Mononuclear cell (primary cell): Measurements from ENCODE around the gene ZNF605. TPM values are rescaled to one million over a fixed set of nuclear protein-coding genes. Genes with fewer than 3 reads are reported as not detected.
"Not testable (repeated sequence)": the region's sequence is repeated elsewhere in the genome, so short reads cannot be mapped to it uniquely, and the experiment has no call there.

Experiments
- H3K27me3 ChIP-seq: 2 replicates; pipeline ENCODE4 v1.6.0; 2011; ENCODE audit warnings: low read length, control low read depth; ENCODE audit not compliant: insufficient read depth
- H3K4me1 ChIP-seq: 2 replicates; pipeline ENCODE4 v1.5.1; 2011; ENCODE audit warnings: mild to moderate bottlenecking, low read length, control low read depth; ENCODE audit not compliant: insufficient read depth
- H3K4me3 ChIP-seq: 2 replicates; pipeline ENCODE4 v1.5.1; 2011; ENCODE audit warnings: mild to moderate bottlenecking, low read length, moderate library complexity
- H3K9me3 ChIP-seq: 2 replicates; pipeline ENCODE4 v1.5.1; 2011; ENCODE audit warnings: low read depth, mild to moderate bottlenecking, control low read depth, low read length
- total RNA-seq: library from RNA; depleted of rRNA; stranded (reverse); fragments of >200 nt; gene quantifications from one replicate; pipeline ENCODE4 v1.2.3, GENCODE V29; 2012

ZNF605 gene
- total RNA-seq, 1 donor, result 2.5 TPM

DNA sequence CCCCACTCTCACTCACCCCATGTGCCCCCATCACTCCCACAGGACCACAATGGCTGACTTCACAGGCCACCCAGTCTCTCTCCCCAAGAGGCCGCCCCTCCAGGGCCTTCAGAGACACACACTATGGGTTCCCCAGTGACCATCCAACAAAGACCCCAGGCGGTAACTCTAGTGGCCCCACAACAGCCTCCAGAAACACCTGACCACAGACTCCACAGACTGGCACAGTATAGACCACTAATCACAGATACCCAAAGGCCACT is 3.0 kb downstream of the ZNF605 start:
- Histone ChIP-seq H3K27me3 (no peaks in the 10 kb centered on the region), H3K9me3 (peaks cover 19% of the 10 kb centered on the region), H3K4me3 (no peak overlapping the region), H3K4me1 (peaks cover 17% of the 10 kb centered on the region)

- no peaks in the 10 kb centered on the region for H3K27me3 ChIP-seq
- H3K9me3 ChIP-seq, result peaks cover 19% of the 10 kb centered on the region
- peaks cover 17% of the 10 kb centered on the region for H3K4me1 ChIP-seq
- H3K4me3 ChIP-seq, result no peak overlapping the region
These were observed 3.5 kb downstream of the ZNF605 start for GRCh38 chr12:132952371-132953162.

GRCh38 chr12:132951649-132952048 is 4.5 kb downstream of the ZNF605 start:
- peaks cover 11% of the 10 kb centered on the region for H3K4me1 ChIP-seq
- H3K9me3 ChIP-seq, result peaks cover 19% of the 10 kb centered on the region
- no peaks in the 10 kb centered on the region for H3K27me3 ChIP-seq
- H3K4me3 ChIP-seq, result no peak overlapping the region

DNA sequence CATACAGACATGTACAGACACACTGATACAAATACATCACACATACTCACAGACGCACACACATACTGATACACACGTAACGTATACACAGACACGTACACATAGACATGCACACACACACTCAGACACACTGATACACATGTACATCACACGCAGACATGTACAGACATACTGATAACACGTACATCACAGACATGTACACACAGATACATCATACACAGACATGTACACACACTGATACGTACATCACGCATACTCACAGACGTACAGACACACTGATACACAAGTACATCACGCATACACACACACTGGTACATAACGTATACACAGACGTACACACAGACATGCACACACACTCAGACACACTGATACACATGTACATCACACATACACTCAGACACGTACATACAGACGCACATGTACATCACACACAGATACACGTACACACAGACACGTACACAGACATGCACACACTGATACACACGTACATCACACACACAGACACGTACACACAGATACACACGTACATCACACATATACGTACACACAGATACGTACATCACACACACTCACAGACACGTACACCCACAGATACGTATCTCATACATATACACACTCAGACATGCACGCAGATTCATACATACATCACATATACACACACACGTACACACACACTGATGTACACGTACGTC is 5.1 kb downstream of the ZNF605 start:
- H3K27me3 ChIP-seq, result no peaks in the 10 kb centered on the region
- H3K4me3 ChIP-seq, result no peak overlapping the region
- H3K4me1 ChIP-seq, result peaks cover 8% of the 10 kb centered on the region
- H3K9me3 ChIP-seq, result peaks cover 20% of the 10 kb centered on the region

- Histone ChIP-seq H3K27me3 (no peaks in the 10 kb centered on the region), H3K4me3 (no peak overlapping the region), H3K4me1 (peaks cover 4% of the 10 kb centered on the region), H3K9me3 (peaks cover 28% of the 10 kb centered on the region)
These were observed 5.9 kb downstream of the ZNF605 start for GRCh38 chr12:132949936-132950837.

GRCh38 chr12:132948146-132949066 is 7.7 kb downstream of the ZNF605 start:
- Histone ChIP-seq H3K4me1 (no peaks in the 10 kb centered on the region), H3K9me3 (peaks cover 38% of the 10 kb centered on the region), H3K4me3 (no peak overlapping the region), H3K27me3 (no peaks in the 10 kb centered on the region)

GRCh38 chr12:132946246-132946820 is 9.8 kb downstream of the ZNF605 start:
- Histone ChIP-seq H3K27me3 (no peaks in the 10 kb centered on the region), H3K9me3 (peaks cover 42% of the 10 kb centered on the region), H3K4me3 (no peak overlapping the region), H3K4me1 (no peaks in the 10 kb centered on the region)

DNA sequence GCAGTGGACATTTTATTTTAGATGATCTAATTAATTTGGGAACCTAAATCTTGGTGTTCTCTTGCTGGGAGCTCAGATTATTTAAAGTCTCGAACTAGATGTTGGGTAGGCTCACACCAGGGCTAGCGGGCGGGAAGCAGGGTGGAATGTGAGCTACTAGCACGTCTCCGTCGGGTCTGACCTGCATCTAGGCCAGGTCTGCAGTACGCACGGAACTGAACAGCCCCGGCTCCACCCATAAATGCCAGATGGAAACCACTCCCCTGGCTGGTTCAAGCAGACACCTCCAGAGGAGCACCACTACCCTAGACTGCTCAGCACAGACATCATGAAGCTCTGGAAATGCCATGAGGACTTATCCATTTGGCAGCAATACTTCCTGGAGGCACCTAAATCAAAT is 10.3 kb downstream of the ZNF605 start:
- H3K9me3 ChIP-seq, result peaks cover 37% of the 10 kb centered on the region
- no peaks in the 10 kb centered on the region for H3K4me1 ChIP-seq
- no peaks in the 10 kb centered on the region for H3K27me3 ChIP-seq
- no peak overlapping the region for H3K4me3 ChIP-seq

- Histone ChIP-seq H3K27me3 (no peaks in the 10 kb centered on the region), H3K4me1 (no peaks in the 10 kb centered on the region), H3K4me3 (no peak overlapping the region), H3K9me3 (peaks cover 35% of the 10 kb centered on the region)
These were observed 13.5 kb downstream of the ZNF605 start for GRCh38 chr12:132942611-132943010.

DNA sequence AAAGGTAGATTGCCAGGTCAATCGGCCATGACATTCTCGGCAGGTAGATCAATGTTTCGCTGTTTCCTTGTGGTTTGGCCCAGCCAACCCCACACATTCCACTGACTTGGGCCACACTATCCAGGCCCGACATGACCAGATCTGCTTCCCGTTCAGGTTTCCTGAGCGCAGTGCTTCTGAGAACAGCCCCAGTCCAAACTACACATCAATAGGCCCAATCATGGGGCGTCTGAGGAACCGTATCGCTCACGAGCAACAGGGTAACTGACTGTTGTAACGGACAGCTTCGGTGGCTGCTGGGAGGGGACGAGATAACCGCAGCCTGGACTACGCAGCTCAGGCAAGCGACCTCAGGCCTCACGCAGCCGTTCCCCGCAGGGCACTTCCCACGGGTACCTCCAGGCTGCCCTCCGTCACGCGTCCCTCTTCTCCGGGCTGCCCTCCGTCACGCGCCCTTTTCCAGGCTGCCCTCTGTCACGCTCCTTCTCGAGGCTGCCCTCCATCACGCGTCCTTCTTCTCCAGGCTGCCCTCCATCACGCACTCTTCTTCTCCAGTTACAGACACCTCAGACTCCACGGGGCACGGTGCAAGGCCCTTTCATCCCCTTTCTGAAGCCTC is 14.7 kb downstream of the ZNF605 start:
- Histone ChIP-seq H3K4me1 (no peaks in the 10 kb centered on the region), H3K9me3 (peaks cover 44% of the 10 kb centered on the region), H3K27me3 (no peaks in the 10 kb centered on the region), H3K4me3 (no peak overlapping the region)

- Histone ChIP-seq H3K4me1 (no peaks in the 10 kb centered on the region), H3K27me3 (no peaks in the 10 kb centered on the region), H3K4me3 (no peak overlapping the region), H3K9me3 (peaks cover 40% of the 10 kb centered on the region)
These were observed 15.9 kb downstream of the ZNF605 start for GRCh38 chr12:132940071-132940719.

DNA sequence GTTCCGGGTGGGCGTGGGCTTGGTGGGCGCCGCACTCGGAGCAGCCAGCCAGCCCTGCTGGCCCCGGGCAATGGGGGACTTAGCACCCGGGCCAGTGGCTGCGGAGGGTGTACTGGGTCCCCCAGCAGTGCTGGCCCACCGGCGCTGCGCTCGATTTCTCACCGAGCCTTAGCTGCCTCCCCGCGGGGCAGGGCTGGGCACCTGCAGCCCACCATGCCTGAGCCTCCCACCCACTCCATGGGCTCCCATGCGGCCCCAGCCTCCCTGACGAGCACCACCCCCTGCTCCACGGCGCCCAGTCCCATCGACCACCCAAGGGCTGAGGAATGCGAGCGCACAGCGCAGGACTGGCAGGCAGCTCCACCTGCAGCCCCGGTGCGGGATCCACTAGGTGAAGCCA is 17.3 kb downstream of the ZNF605 start:
- H3K27me3 ChIP-seq, H3K4me3 ChIP-seq, H3K4me1 ChIP-seq: not testable (repeated sequence)
- H3K9me3 ChIP-seq, result peaks cover 41% of the 10 kb centered on the region

- Histone ChIP-seq H3K4me3 (no peak overlapping the region), H3K4me1 (no peaks in the 10 kb centered on the region), H3K27me3 (no peaks in the 10 kb centered on the region), H3K9me3 (peaks cover 46% of the 10 kb centered on the region)
These were observed 18.6 kb downstream of the ZNF605 start for GRCh38 chr12:132937476-132937875.
